GM18861 (cell line): ENCODE results near the gene THADA.

ENCODE experiments used
- ATAC-seq: cut with Tn5 transposase; IDR thresholded peaks from one replicate; pipeline ENCODE4 v1.9.1; 2021; ENCODE audit not compliant: unreplicated experiment

THADA gene

DNA sequence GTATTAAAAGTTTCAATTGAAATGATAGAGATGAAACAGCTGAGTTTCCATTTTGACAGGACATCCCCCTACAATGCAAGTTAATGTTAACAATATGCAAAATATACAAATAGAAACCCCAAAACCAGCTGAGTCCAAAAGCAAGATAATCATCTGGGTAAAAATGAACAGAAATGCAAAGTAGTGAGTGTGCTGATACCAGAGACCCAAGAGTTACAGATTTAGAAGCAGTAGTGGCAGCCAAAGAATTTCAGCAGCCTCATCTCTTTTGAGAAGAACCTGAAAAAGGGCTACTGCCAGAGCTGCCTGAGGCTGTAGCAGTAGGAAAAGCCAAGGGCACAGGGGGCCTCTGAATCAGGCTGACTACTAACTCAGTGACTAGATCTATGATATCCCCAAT, 82.6 kb downstream of the THADA start:
- ATAC-seq: peak; percentile 54

DNA sequence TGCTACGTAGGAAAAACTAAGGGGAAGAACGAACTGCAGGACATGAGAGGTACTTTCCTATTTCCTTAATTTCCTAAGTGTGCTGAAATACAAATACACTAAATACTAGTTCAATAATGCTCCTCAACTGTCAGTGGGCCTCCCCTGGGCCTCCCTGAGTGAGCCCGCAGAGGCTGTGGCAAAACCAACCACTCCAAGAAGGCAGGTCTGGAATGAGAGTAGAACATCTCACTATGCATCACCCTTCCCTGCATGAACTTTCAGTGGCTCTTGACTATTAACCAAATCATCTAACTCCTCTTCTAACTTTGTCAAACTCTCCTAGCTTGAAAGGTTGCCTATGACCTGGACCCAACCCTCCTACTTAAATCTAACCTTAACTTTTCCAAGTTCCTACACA, 84.6 kb downstream of the THADA start:
- no peak for ATAC-seq

DNA sequence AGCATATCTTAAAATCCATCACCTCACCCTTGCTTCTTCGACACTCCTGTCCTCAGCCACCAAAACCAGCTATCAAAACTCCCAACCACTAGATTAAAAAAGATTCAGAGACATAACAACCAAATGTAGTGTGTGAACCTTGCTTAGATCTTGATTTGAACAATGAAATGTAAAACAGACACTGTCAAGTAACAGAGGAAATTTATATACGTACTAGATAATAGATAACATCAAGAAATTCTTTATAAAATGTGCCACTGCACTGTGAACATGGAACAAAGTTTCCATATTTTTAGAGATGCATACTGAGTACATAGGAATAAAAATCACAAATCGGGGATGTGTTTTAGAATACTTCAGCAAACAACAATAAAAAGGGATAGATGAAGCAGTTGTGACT, 86.0 kb downstream of the THADA start:
- no peak for ATAC-seq

DNA sequence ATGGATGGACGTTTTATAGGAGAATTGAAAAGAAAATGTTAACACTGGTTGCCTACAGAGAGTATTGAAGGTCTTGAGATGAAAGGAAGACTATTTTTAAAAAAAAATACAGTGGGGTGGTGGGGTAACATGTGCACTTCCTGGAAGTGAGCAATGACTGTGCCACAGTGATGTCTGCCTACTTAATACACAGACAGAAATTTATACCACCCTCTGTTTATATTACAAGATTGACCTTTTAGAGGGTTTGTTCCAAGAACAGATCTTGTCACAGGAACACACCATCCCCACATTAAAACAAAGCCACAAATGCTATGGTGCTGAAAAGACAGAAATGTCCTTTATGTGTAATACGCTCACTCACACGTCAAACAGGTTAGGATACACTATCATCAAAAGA, 87.6 kb downstream of the THADA start:
- no peak for ATAC-seq

DNA sequence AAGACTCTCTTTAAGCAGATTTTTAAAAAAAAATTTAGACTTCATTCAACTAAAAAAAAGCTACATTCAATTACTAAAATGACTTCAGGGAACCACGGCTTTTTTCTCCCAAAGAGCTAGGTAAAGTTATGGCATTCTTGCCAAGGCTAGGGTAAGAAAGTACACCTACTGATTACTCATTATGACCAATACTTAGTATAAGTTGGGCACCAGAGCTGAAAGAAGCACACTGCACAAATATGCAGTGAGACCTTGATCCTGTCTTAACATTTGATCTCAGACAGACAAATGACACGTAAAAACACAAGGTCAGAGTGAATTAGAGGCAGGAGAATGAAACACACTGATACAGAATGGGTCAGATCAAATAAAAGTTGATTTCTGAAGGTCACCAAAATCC, 88.7 kb downstream of the THADA start:
- no peak for ATAC-seq

DNA sequence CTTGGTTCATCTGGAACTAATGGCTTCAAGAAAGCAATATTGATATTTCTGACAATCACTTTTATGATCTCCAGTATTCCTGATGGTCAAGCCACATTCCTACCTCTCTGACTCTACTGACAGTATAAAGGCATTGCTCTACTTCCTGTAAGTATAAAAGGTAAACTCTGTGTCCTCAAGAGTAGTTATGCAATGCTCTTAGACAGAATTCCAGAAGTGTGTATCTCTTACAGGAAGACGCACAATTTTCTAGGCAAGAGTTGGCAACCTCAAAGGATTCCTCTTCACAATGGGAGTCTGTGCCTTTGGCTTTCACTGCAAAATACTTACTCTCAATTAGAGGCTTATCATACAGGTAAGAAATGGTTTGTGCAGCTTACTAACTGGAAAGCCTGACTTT, 100.1 kb downstream of the THADA start:
- ATAC-seq: no peak

DNA sequence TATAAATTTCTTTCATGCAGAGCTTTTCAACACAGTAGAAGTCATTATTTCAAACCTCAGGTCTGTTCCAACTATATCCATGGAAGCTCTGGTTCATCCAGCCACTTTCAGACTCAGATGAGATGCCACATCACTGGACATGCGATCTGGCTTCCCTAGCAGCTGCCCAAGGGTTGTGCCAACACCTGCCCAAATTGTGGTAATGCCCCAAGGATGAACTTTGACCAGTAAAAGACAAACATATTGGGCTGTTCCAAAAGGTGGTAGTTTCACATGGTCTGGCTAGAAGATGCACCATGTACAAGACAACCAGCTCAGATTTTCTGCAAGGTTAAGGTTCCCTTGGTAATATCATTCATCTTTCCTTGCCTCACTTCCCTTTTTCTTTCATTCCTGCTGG, 101.9 kb downstream of the THADA start:
- ATAC-seq: no peak

DNA sequence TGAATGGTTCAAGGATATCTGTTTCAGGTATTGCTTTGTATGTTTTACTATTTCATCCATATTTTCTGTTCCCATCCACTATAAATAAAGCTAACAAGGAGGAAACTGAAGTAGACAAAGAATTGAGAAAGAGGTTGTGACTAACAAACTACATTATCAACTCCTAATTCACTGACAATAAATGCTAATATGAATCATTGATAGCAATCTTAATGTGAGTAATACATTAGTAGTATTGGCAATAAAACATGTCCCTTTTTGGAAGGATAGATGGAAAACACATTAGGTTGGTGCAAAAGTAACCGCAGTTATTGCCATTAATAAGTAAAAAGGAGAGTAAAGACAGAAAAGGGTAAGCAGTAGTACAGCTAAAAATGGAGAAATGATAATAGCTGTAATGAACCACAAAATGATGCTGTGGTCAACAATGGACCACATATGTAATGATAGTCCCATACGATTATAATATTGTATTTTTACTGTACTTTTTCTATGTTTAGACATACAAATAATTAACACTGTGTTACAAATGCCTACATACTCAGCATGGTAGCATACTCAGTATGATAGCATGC, 104.7 kb downstream of the THADA start:
- ATAC-seq: no peak

DNA sequence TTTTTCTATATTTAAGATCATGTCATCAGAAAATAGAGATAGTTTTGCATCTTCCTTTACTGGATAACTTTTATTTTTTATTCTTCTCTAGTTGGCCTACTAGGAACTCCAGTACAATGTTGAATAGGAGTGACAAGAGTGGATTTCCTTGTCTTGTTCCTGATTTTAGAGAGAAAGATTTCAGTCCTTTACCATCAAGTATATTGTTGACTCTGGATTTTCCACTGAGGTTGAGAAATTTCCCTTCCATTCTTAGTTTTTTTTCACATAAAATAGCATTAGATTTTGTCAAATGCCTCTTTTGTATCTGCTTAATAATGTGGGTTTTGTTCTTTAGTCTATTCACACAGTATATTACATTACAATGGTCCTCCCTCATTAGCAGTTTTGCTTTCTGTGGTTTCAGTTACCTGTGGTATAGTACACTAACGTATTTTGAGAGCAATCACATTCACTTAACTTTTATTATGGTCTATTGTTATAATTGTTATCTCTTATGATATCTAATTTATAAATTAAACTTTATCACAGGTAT, 105.5 kb downstream of the THADA start:
- no peak for ATAC-seq

DNA sequence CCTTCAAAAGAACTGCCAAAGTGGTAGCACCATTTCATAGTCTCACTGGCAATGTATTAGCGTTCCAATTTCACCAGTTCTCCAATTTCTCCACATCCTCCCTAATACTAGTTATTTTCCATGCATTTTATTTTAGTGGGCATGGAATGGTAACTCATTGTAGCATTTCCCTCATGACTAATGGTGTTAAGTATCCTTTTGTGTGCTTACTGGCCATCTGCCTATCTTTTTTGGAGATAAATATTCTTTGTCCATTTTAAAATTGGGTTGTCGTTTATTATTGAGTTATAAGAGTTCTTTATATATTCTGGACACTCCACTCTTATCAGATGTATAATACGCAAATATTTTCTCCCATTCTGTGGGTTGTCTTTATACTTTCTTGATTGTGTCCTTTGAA, 107.1 kb downstream of the THADA start:
- ATAC-seq: no peak

DNA sequence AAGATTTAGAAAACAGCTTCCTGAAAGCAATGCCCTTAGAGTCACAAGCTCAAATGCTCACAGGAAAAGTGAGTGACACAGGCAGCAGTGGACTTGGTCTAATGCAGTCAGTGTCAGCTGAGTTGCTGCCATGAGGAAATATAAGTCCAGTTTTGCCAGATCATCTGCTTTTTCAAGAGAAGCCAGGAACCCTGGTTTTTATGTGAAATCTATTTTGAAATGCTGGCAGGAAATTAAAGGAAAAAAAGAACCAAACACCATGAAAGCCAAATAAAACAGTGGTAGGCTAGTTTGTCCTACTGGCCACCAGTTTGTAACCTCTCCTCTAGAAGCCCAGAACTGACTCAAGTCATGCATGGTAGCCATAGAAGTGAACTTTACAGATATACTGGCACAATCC, 109.2 kb downstream of the THADA start:
- ATAC-seq: no peak

DNA sequence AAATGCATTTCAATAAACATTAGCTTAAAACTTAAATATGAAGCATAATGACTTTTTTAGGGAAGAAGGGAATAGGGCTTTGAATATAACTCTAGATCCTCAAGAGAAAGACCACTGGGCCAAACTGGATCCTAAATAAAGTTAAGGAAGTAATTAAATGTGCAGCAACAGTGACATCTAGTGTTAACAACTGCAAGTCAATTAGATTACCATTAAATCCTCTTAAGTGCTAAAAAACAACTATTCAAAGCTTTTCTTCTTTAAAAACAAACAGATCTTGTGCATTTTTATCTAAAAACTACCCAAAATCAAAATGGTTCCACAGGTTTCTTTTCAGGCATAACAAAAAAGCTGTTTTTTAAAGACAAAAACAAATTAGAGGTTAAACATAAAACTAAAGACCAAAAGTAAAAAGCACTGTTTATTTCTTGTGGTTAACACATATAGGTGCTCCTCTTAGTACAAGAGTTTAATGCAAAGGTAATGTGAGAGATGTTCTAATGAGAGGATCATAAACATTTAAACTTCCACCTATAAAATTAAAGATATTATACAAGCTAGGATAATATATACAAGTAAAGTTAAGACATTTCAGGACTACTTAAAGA, 111.4 kb downstream of the THADA start:
- ATAC-seq: no peak

DNA sequence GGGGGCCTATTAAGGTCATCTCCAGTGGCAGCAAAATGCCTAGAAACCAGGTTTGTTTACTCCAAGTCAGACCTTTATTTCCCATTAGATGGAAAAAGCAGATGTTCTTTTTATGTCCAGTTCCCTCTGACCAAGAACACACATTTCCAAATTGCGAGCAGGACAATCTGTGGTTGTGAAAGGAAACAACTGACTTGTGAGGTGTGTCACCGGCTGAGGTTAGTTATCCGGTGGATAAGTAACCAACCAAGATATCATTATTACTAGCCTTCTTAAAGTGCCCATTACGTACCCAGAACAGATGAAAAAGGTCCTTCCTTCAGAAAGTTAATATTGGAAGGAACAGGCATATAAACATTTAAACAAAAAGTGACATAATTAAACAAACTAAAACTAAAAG, 112.9 kb downstream of the THADA start:
- peak; percentile 67 for ATAC-seq

DNA sequence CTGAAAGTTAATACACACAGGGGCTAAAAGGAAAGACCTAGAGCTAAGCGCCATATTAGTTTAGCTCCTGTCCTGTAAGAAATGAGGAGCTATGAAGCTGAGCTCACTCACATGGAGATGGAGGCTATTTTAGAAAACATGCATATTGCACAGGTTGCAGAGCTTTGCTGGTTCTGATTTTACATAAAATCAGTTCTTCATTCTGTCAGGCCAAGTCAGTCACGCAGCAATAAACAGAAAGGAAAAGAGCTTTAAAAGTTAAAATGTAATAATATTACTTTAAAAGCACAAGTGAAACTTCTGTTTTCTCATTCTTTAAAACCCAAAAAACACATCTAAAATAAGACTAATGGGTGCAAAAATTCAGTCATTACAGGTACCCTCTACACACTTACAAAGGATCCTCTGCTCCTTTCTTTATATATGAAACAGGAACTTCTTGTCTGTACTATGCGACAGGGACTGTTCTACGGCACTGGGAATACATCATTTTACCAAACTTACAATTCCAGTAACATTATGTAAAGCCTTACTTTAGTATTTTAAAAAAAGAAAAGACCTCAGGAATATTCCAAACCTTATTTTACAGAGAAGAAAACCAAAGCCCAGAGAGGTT, 113.8 kb downstream of the THADA start:
- ATAC-seq: no peak

DNA sequence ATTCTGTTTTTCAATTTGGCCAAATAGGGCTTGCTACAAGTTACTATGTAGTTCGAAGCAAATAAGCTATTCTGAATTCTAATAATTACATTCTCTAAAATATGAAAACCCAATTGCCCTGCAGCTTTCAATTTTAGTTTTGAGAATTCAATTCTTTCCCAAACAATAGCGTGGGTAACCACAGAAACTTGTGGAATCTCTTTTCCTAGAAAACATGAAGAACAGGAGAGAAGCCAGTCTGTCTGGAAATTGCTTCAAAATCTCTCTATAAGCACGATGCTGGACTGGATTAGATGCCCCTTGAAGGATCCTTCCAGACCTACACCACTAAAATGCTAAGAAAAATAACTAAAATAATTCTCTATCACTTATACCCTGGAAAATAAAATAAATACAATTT, 115.0 kb downstream of the THADA start:
- ATAC-seq: no peak

DNA sequence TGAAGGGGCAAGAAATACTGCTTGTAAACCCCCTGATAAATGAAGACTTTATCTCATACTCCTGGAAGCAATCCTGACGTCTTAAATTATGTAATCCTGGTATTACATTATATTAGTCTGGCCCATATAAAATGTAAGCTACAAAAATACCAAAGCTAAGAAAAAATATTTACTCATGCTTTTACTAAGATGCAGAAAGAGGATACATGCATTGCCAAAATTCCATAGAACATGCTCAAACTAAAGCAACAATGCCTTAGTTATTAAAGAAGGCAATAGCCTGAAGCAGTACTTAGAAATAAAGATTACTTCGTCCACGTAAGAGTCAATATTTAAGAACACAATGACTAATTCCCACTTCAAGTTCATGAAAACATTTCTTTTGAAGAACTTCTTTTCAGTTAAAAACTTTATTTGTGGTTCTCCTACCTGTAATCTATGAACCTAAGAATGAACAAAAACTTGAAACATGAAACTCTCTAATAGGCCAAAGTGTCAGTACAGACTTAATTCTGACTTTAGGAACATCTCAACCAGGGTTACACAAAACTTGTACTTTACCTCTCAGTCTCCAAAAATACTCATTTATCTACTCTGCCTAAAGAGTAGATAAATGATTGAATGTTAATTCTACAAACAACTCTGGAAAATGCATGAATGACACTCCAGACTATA, 117.3 kb downstream of the THADA start:
- ATAC-seq: no peak

DNA sequence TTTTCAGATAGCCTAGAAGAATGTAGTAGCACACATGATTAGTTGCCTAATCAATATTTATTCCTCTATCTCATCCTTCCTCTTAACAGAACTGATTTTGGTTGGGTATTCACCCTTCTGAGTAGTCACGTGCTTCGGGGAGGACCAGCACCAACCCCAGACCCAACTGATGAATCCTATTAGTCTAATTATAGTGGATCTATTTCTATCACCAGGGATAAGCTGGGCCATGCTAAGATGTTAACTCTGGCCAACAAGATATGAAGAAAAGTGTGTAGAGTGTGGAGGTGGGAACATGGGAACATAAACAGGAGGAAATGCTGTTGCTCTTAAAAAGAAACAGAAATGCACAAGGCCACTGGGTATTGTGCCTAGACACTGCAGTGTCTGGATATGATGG, 119.9 kb downstream of the THADA start:
- no peak for ATAC-seq

DNA sequence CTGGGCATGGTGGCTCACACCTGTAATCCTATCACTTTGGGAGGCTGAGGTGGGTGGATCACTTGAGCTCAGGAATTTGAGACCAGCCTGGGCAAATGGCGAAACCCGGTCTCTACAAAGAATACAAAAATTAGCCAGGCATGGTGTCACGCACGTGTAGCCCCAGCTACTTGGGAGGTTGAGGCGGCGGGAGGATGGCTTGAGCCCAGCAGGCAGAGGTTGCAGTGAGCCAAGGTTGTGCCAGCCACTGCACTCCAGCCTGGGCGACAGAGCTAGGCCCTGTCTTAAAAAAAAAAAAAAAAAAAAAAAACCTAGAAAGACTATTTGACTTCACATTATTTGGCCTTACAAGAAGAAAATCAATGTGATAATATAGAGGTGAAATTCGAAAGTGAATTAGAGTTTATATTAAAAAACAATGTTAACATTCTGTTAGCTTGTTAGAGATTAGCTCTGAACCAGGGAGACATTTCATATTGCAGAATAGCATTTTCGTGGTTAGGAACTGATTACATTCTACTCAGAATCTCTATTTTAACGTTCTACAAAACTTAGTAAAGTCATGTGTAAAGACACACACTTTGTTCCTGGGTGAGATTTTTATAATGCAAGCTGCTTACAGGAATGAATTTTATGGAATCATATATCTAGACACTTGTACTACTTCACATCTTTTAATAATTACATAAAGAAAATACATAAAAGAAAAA, 120.5 kb downstream of the THADA start:
- no peak for ATAC-seq

DNA sequence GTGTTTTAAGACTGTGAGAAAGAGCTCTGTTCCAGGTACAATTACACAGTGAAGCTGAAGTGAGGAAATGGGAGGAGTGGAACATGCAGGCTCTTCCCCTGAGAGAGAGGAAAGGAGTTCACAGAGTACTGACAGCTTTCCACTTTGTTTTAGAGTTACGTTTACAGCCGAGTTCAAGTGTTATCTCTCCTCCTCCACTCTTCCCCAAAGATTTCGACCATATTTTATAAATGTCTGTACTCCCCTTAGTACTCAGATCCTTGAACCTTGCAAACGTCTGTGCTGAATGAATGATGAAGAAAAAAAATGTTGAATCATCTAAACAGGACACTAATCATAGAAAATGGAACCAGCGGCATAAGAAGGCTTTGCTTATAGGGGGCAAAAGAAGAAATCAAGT, 121.6 kb downstream of the THADA start:
- no peak for ATAC-seq

DNA sequence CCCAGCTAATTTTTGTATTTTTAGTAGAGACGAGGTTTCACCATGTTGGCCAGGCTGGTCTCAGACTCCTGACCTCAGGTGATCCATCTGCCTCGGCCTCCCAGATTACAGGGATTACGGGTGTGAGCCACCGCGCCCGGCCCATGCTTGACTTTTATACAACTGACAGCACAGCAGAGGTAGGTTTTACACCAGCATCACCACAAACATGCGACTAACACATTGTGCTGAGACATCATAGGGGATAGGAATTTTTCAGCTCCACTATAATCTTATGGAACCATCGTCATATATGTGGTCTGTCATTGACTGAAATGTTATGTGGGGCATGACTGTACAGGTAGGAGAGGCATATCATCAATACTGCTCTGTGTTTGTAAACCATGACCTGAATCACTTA, 122.1 kb downstream of the THADA start:
- ATAC-seq: no peak

DNA sequence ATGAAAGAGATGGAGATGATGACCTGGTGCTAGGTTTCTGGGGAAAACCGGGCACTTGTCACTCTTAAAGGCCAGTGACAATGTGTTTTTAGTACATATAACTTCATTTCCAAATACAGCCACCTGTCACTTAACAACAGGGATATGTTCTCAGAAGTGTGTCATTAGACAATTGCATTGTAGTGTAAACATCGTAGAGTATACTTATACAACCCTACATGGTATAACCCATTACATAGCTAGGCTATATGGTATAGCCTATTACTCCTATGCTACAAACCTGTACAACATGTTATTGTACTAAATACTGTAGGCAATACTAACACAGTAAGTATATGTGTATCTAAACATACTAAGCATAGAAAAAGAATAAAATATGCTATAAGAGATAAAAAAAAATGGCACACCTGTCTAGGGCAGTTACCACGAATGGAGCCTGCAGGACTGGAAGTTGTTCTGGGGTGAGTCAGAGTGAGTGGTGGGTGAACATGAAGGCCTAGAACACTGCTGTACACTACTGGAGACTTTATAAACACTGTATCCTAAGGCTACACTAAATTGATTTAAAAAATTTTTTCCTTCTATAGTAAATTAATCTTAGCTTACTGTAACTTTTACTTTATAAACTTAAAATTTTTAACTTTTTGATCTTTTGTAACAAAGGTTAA, 123.2 kb downstream of the THADA start:
- ATAC-seq: no peak
